Astrocyte (in vitro differentiated cells and primary cell): Measurements from ENCODE around the gene MSL2. TPM values are rescaled to one million over a fixed set of nuclear protein-coding genes. Genes with fewer than 3 reads are reported as not detected.
"Not testable (repeated sequence)": the region's sequence is repeated elsewhere in the genome, so short reads cannot be mapped to it uniquely, and the experiment has no call there.

Experiments
- DNase-seq: peaks from one replicate; pipeline ENCODE4 v3.0.0-alpha.2; 2010; ENCODE audit warnings: low read depth
- FAIRE-seq: peaks from 2 replicates; lab custom pipeline; 2011; peaks lifted over from hg19 to GRCh38; lab: Jason Lieb, UNC
- H2AFZ ChIP-seq: 2 replicates; pipeline ENCODE4 v1.6.0; 2012; ENCODE audit warnings: low read depth, low read length, inconsistent platforms
- H3K27ac ChIP-seq: 2 replicates; pipeline ENCODE4 v1.5.1; 2011; ENCODE audit warnings: low read depth, low read length, inconsistent platforms
- H3K27me3 ChIP-seq: 2 replicates; pipeline ENCODE4 v1.6.0; 2011; ENCODE audit warnings: low read length, inconsistent platforms; ENCODE audit not compliant: insufficient read depth
- H3K36me3 ChIP-seq: 2 replicates; pipeline ENCODE4 v1.5.1; 2011; ENCODE audit warnings: low read length, inconsistent platforms; ENCODE audit not compliant: insufficient read depth
- H3K4me1 ChIP-seq: 2 replicates; pipeline ENCODE4 v1.5.1; 2011; ENCODE audit warnings: low read length, inconsistent platforms; ENCODE audit not compliant: insufficient read depth
- H3K4me2 ChIP-seq: 2 replicates; pipeline ENCODE4 v1.6.0; 2012; ENCODE audit warnings: low read length, inconsistent platforms
- H3K4me3 ChIP-seq: 2 replicates; pipeline ENCODE4 v1.5.1; 2011; ENCODE audit warnings: low read depth, mild to moderate bottlenecking, low read length, inconsistent platforms; ENCODE audit not compliant: insufficient read depth
- H3K79me2 ChIP-seq: 2 replicates; pipeline ENCODE4 v1.6.0; 2012; ENCODE audit warnings: mild to moderate bottlenecking, low read length, inconsistent platforms; ENCODE audit not compliant: insufficient read depth
- H3K9ac ChIP-seq: 2 replicates; pipeline ENCODE4 v1.6.0; 2012; ENCODE audit warnings: mild to moderate bottlenecking, low read length, inconsistent platforms
- H3K9me3 ChIP-seq: 2 replicates; pipeline ENCODE4 v1.5.1; 2012; ENCODE audit warnings: low read depth, mild to moderate bottlenecking, low read length, inconsistent platforms; ENCODE audit not compliant: insufficient read depth
- H4K20me1 ChIP-seq: 2 replicates; pipeline ENCODE4 v1.6.0; 2012; ENCODE audit warnings: low read length, inconsistent platforms; ENCODE audit not compliant: insufficient read depth
- H3K27ac Mint-ChIP-seq: one replicate; pipeline ENCODE4 v1.8.0; 2021; ENCODE audit warnings: mild to moderate bottlenecking, mixed read lengths; ENCODE audit not compliant: unreplicated experiment
- H3K27me3 Mint-ChIP-seq: one replicate; pipeline ENCODE4 v1.8.0; 2021; ENCODE audit warnings: low read depth, mixed read lengths; ENCODE audit not compliant: unreplicated experiment
- H3K36me3 Mint-ChIP-seq: one replicate; pipeline ENCODE4 v1.8.0; 2021; ENCODE audit warnings: low read depth, mixed read lengths; ENCODE audit not compliant: unreplicated experiment
- H3K4me1 Mint-ChIP-seq: one replicate; pipeline ENCODE4 v1.8.0; 2021; ENCODE audit warnings: low read depth, mixed read lengths; ENCODE audit not compliant: unreplicated experiment
- H3K4me3 Mint-ChIP-seq: one replicate; pipeline ENCODE4 v1.8.0; 2021; ENCODE audit warnings: mild to moderate bottlenecking, moderate library complexity, mixed read lengths; ENCODE audit not compliant: unreplicated experiment
- H3K9me3 Mint-ChIP-seq: one replicate; pipeline ENCODE4 v1.8.0; 2021; ENCODE audit warnings: mild to moderate bottlenecking, mixed read lengths; ENCODE audit not compliant: unreplicated experiment
- EZH2 ChIP-seq: IDR thresholded peaks from 2 replicates; pipeline ENCODE4 v1.6.1; 2012; ENCODE audit warnings: mild to moderate bottlenecking, low read length, inconsistent platforms; ENCODE audit not compliant: insufficient read depth
- total RNA-seq: library from RNA; stranded (reverse); gene quantifications from 2 replicates; pipeline ENCODE4 v1.2.1, GENCODE V29; 2021
- TF ChIP-seq, protein P1 (sequence below): IDR thresholded peaks from 2 replicates; pipeline ENCODE4 v1.5.1; 2011; ENCODE audit warnings: low read depth, mild to moderate bottlenecking, inconsistent platforms, low read length, moderate library complexity; ENCODE audit not compliant: insufficient read depth

The MSL2 gene
- total RNA-seq, 1 donor from 2014 or later: 20.1 TPM

- Mint-ChIP-seq H3K36me3 (peaks cover 8% of the 10 kb centered on the region), H3K4me1 (peaks cover 19% of the 10 kb centered on the region), H3K9me3 (no peaks in the 10 kb centered on the region), H3K4me3 (peak overlapping the region; percentile 100), H3K27ac (peak overlapping the region; percentile 97), H3K27me3 (no peaks in the 10 kb centered on the region)
- peak overlapping the region; percentile 90 for H3K4me2 ChIP-seq
- H3K4me1 ChIP-seq: peaks cover 10% of the 10 kb centered on the region
- peak overlapping the region; percentile 90 for H3K4me3 ChIP-seq
- H3K27me3 ChIP-seq: no peaks in the 10 kb centered on the region
- H3K27ac ChIP-seq: peak overlapping the region; percentile 98
- H2AFZ ChIP-seq: no peak overlapping the region
- no peak for DNase-seq
- H3K9ac ChIP-seq: peak overlapping the region; percentile 91
- H3K36me3 ChIP-seq: no peaks in the 10 kb centered on the region
- H3K79me2 ChIP-seq: peaks cover 77% of the 10 kb centered on the region
- FAIRE-seq: no peak
- no peaks in the 10 kb centered on the region for H3K9me3 ChIP-seq
- TF ChIP-seq, protein P1, sequence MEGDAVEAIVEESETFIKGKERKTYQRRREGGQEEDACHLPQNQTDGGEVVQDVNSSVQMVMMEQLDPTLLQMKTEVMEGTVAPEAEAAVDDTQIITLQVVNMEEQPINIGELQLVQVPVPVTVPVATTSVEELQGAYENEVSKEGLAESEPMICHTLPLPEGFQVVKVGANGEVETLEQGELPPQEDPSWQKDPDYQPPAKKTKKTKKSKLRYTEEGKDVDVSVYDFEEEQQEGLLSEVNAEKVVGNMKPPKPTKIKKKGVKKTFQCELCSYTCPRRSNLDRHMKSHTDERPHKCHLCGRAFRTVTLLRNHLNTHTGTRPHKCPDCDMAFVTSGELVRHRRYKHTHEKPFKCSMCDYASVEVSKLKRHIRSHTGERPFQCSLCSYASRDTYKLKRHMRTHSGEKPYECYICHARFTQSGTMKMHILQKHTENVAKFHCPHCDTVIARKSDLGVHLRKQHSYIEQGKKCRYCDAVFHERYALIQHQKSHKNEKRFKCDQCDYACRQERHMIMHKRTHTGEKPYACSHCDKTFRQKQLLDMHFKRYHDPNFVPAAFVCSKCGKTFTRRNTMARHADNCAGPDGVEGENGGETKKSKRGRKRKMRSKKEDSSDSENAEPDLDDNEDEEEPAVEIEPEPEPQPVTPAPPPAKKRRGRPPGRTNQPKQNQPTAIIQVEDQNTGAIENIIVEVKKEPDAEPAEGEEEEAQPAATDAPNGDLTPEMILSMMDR: no peak
- no peak for TF ChIP-seq EZH2
- H4K20me1 ChIP-seq: peaks cover 67% of the 10 kb centered on the region
Measured at GRCh38 chr3:136193278-136194054, 2.7 kb downstream of the MSL2 start.

DNA sequence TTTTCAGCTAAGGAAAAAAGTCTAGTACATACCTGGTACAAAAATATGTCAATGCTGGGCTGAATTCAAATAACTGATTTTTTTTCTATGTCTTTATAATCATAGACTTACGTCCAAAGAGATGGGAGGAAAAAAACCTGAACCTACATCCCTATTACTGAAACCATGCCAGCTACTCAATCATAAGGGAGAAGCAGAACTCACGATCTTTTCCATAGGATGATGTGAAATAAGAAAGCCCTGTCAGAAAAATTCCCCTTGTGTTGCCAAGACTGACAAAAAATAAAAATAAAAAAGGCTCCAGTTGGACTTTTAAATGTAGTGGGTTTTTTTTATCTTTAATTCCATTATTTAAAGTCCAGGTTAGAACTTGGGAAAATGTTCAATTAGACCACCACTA, 3.3 kb downstream of the MSL2 start:
- no peaks in the 10 kb centered on the region for H3K9me3 Mint-ChIP-seq
- Histone ChIP-seq H4K20me1 (peaks cover 74% of the 10 kb centered on the region), H3K79me2 (peaks cover 83% of the 10 kb centered on the region), H3K36me3 (no peaks in the 10 kb centered on the region), H3K9ac (peak overlapping the region; percentile 91), H3K9me3 (no peaks in the 10 kb centered on the region), H3K4me3 (peak overlapping the region; percentile 90), H3K27ac (peak overlapping the region; percentile 98), H3K27me3 (no peaks in the 10 kb centered on the region), H3K4me1 (peaks cover 10% of the 10 kb centered on the region), H2AFZ (no peak overlapping the region), H3K4me2 (peak overlapping the region; percentile 90)
- no peak for TF ChIP-seq EZH2
- TF ChIP-seq, protein P1: no peak
- H3K27me3 Mint-ChIP-seq: no peaks in the 10 kb centered on the region
- peaks cover 18% of the 10 kb centered on the region for H3K4me1 Mint-ChIP-seq
- H3K27ac Mint-ChIP-seq: peak overlapping the region; percentile 5
- peaks cover 8% of the 10 kb centered on the region for H3K36me3 Mint-ChIP-seq
- FAIRE-seq (no peak), DNase-seq (no peak)
- H3K4me3 Mint-ChIP-seq: peak overlapping the region; percentile 100

- not testable (repeated sequence) for H3K27me3 ChIP-seq, FAIRE-seq, H3K27ac ChIP-seq, H3K9ac ChIP-seq, H3K36me3 ChIP-seq, H3K27ac Mint-ChIP-seq, DNase-seq, H3K36me3 Mint-ChIP-seq, H3K9me3 Mint-ChIP-seq, H3K9me3 ChIP-seq, H3K4me1 ChIP-seq, H2AFZ ChIP-seq, H3K27me3 Mint-ChIP-seq
- Mint-ChIP-seq H3K4me3 (peak overlapping the region; percentile 100), H3K4me1 (peaks cover 14% of the 10 kb centered on the region)
- Histone ChIP-seq H3K4me2 (peak overlapping the region; percentile 90), H3K4me3 (peak overlapping the region; percentile 90), H4K20me1 (peaks cover 80% of the 10 kb centered on the region), H3K79me2 (peaks cover 90% of the 10 kb centered on the region)
Measured at GRCh38 chr3:136192195-136192594, 3.9 kb downstream of the MSL2 start.
